ENCODE data around the gene ARHGEF16. TPM values are rescaled to one million over a fixed set of nuclear protein-coding genes. Genes with fewer than 3 reads are reported as not detected.

ARHGEF16 gene
- total and polyA plus RNA-seq, 10 donors = 0.23 to 1.6 (median 0.84) TPM

DNA sequence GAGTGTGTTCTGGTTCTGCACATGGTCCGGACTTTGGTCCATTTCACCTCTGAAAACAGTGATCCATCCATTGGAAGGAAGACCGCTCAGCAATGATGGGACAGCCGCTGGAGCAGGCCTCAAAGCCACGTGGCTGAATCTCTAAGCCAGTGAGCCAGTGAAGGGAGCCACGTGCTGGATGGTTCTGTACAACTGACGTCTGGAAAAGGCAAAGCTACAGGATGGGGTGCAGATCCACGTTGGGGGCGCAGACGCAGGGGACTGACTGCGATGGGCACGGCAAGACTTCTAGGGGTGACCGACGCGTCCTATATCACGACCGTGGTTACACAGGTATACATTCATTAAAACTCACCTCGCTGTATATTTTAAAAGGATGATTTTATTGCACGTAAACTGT lies 10.2 kb upstream of the ARHGEF16 start:
- Histone ChIP-seq H3K27ac (no peak overlapping the region), H3K4me1 (no peaks in the 10 kb centered on the region), H3K27me3 (replicated peaks in 1 of 7) (peaks cover 0 to 60% (median 0%) of the 10 kb centered on the region in 7 donors), H3K36me3 (no peaks in the 10 kb centered on the region), H3K9me3 (peaks cover 0 to 29% (median 22%) of the 10 kb centered on the region in 8 donors), H3K4me3 (no peak overlapping the region)
- 89 to 95% (median 91%) methylated on average over 18 of the region's 18 CpGs for WGBS, 5 donors
- DNase-seq = no peak
- intact Hi-C loops (cut with DNase I; ENCODE audit: low total_unique reads) = no loop called here
- TF ChIP-seq POLR2A (IDR thresholded peaks at IDR 0.05) = no peak

DNA sequence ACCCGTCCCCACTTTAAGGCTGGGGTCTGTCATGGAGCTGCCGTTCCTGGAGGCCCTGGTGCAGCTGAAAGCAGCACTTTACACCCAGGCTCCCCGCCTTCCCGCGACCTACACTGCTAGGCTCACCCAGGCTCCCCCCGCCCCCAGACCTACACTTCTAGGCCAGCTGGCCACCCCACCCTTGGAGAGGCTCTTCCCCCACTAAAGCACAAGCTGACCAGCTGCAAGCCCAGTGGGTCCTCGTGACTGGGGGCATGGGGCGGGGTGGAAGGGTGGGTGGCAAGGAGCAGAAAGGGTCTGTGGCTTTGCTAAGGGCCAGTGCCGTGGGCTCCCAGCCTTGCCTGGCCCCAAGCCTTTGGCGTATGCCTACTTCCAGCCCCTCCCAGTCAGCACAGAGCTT lies 9.7 kb upstream of the ARHGEF16 start:
- Histone ChIP-seq H3K4me3 (no peak overlapping the region), H3K36me3 (no peaks in the 10 kb centered on the region), H3K4me1 (no peaks in the 10 kb centered on the region), H3K9me3 (peaks cover 0 to 29% (median 22%) of the 10 kb centered on the region in 8 donors), H3K27ac (no peak overlapping the region), H3K27me3 (replicated peaks in 1 of 7) (peaks cover 0 to 58% (median 0%) of the 10 kb centered on the region in 7 donors)
- no peak for DNase-seq
- TF ChIP-seq POLR2AphosphoS5 (IDR thresholded peaks at IDR 0.05) (no peak), POLR2A (IDR thresholded peaks at IDR 0.05) (no peak)
- WGBS, 5 donors = 63 to 78% (median 67%) methylated on average over 8 to 10 of the region's 10 CpGs
- intact Hi-C loops (cut with DNase I; ENCODE audit: low total_unique reads) = no loop called here

DNA sequence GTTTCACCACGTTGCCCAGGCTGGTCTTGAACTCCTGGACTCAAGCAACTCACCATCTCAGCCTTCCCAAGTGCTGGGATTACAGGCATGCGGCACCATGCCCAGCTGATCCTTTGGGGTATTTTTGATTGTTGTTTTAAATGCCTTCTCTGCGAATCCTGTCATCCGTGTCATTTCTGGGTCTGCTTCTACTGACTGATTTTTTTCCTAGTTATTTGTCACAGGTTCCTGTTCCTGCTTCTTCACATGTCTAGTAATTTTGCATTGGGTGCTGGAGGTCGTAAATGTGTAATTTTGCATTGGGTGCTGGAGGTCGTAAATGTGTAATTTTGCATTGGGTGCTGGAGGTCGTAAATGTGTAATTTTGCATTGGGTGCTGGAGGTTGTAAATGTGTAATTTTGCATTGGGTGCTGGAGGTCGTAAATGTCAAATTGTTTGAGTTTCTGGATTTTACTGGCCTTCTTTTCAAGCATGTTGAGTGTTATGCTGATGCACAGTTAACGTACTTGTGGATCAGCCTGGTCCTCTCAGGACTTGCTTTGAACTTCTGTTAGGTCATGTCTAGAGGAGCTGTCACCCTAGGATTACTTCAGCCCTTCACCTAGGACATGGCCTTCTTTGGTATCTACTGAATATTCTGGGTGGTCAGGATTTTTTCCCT lies 4.1 kb upstream of the ARHGEF16 start:
- 76 to 92% (median 84%) methylated on average over 9 of the region's 9 CpGs for WGBS, 5 donors

DNA sequence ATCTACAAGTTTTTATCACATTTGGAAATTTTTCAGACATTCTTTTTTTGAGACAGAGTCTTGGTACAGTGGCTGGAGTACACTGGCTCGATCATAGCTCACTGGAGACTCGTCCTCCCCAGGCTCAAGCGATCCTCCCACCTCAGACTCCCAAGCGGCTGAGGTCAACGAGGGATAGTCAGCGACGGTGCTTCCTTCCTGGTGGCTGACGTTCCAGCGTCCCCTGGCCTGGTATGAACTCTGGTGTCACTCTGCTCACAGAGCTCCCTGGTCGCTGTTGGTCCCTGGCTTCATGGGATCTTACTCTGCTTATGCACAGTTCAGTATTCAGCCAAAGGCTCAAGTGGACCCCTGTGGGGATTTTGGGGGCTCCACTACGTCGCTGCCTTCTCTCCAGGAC lies 3.5 kb upstream of the ARHGEF16 start:
- Histone ChIP-seq H3K9me3 (peaks cover 0 to 20% (median 11%) of the 10 kb centered on the region in 8 donors), H3K4me3 (no peak overlapping the region), H3K27me3 (replicated peaks in 1 of 7) (peaks cover 0 to 65% (median 25%) of the 10 kb centered on the region in 7 donors), H3K4me1 (peaks cover 11 to 30% (median 25%) of the 10 kb centered on the region in 6 donors), H3K27ac (no peak overlapping the region), H3K36me3 (no peaks in the 10 kb centered on the region)
- no peak for DNase-seq
- 57 to 71% (median 62%) methylated on average over 12 of the region's 12 CpGs for WGBS, 5 donors
- intact Hi-C loops (cut with DNase I; ENCODE audit: low total_unique reads) = loop anchor here (5.0 kb wide), 1 partner anchor 36 kb away; no protein-coding TSS in a partner anchor
- TF ChIP-seq, protein P1, sequence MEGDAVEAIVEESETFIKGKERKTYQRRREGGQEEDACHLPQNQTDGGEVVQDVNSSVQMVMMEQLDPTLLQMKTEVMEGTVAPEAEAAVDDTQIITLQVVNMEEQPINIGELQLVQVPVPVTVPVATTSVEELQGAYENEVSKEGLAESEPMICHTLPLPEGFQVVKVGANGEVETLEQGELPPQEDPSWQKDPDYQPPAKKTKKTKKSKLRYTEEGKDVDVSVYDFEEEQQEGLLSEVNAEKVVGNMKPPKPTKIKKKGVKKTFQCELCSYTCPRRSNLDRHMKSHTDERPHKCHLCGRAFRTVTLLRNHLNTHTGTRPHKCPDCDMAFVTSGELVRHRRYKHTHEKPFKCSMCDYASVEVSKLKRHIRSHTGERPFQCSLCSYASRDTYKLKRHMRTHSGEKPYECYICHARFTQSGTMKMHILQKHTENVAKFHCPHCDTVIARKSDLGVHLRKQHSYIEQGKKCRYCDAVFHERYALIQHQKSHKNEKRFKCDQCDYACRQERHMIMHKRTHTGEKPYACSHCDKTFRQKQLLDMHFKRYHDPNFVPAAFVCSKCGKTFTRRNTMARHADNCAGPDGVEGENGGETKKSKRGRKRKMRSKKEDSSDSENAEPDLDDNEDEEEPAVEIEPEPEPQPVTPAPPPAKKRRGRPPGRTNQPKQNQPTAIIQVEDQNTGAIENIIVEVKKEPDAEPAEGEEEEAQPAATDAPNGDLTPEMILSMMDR (IDR thresholded peaks at IDR 0.05 in 8 of 11, conservative IDR thresholded peaks at IDR 0.05 in 3 of 11) = no peak
- TF ChIP-seq POLR2AphosphoS5 (IDR thresholded peaks at IDR 0.05) (no peak), POLR2A (IDR thresholded peaks at IDR 0.05) (no peak)

More for the DNA sequence above, 4.1 kb upstream of the ARHGEF16 start:
- H3K27ac ChIP-seq = no peak overlapping the region
- peaks cover 0 to 59% (median 25%) of the 10 kb centered on the region in 7 donors for H3K27me3 ChIP-seq (replicated peaks in 1 of 7)
- intact Hi-C loops (cut with DNase I; ENCODE audit: low total_unique reads) = loop anchor here (5.0 kb wide), 1 partner anchor 37 kb away; no protein-coding TSS in a partner anchor
- no peaks in the 10 kb centered on the region for H3K36me3 ChIP-seq
- TF ChIP-seq POLR2A (IDR thresholded peaks at IDR 0.05) = no peak
- TF ChIP-seq POLR2AphosphoS5 (IDR thresholded peaks at IDR 0.05) = no peak
- TF ChIP-seq, protein P1 (IDR thresholded peaks at IDR 0.05 in 8 of 11, conservative IDR thresholded peaks at IDR 0.05 in 3 of 11) = no peak
- peaks cover 11 to 28% (median 23%) of the 10 kb centered on the region in 6 donors for H3K4me1 ChIP-seq
- no peak for DNase-seq
- peaks cover 0 to 26% (median 18%) of the 10 kb centered on the region in 8 donors for H3K9me3 ChIP-seq
- H3K4me3 ChIP-seq = no peak overlapping the region

Measured in spleen (tissue), 11 donors.